ENCODE data around the gene DEFB113.

Gene DEFB113

DNA sequence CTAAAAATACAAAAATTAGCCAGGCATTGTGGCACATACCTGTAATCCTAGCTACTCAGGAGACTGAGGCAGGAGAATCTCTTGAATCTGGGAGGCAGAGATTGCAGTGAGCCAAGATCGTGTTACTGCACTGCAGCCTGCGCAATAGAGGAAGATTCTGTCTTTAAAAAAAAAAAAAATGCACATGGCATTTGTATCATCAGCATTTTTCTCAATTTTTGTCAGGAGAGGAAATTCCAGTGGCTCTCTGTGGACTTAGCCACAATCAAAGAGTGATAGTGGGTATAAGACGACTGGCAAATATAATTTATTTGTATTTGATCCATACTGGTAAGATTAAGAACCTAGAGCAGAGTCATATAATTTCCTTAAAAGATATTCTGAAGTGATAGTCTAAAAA, 34.0 kb downstream of the DEFB113 start:
- DNase-seq (ENCODE audit: low spot score) = no peak

DNA sequence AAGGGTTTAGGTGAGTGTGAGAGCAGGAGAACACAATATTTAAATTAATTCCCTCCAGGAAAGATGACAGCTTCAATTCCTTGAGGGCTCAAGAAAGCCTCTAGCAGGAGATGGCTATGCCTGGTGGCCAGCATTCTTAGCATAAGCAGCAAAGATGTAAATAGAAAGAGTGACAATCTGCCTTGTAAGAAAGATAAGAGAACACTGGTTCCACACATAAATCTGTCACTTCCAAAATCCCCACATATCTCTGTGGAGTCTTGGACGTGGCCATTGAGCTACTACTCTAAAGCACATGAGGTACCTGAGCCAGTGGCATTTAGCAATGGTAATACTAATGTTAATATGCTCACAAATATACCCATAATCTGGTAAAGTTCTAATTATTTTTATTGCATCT, 34.7 kb downstream of the DEFB113 start:
- DNase-seq (ENCODE audit: low spot score) = no peak

DNA sequence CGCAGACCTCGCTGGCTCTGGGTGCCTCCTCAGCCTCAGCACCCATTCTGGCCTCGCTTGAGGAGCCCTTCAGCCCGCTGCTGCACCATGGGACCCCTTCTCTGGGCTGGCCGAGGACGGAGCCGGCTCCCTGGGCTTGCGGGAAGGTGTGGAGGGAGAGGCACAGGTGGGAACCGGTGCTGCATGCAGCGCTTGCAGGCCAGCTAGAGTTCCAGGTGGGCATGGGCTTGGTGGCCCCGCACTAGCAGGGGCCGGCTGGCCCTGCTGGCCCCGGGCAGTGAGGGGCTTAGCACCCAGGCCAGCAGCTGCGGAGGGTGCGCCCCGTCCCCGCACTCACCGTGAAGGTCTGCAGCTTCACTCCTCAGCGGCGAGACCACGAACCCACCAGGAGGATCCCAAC, 35.9 kb downstream of the DEFB113 start:
- DNase-seq (ENCODE audit: low spot score) = no peak

DNA sequence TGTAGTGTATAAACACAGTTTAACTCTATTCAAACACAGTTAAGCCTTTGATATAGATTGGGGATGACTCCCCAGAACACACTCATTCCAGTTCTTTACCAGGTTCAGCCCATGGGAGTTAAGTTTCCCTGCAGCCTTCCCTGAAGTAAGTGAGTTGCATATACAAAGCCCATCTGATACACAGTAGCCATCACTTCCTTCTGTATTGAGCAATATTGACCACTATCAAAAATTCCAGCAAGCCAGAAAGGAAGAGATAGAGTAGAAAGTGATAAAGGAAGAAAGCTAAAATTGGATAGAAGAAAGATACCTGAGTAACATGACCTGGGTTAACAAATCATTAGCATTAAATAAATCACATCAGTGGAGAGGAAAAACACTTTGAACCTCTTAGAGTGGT, 40.1 kb downstream of the DEFB113 start:
- DNase-seq (ENCODE audit: low spot score) = no peak

DNA sequence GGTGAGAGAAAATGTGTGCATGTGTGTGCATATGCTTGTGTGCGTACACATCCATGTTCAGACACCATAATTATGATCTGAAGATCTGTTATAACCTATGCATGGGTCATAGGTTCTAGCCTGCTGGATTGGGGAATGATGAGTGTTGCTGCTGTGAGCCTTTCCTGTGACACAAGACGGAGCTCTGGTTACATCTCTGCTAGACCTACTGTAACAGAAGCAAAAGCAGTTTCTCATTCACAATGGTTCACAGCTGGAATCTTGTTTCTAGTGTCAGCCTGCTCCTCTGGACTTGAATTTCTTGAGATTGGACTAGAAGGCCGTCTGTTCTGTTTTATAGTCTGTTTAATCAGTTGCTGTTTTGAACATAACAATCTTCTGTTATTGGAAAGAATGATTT, 45.6 kb downstream of the DEFB113 start:
- DNase-seq (ENCODE audit: low spot score) = peak; percentile 37

DNA sequence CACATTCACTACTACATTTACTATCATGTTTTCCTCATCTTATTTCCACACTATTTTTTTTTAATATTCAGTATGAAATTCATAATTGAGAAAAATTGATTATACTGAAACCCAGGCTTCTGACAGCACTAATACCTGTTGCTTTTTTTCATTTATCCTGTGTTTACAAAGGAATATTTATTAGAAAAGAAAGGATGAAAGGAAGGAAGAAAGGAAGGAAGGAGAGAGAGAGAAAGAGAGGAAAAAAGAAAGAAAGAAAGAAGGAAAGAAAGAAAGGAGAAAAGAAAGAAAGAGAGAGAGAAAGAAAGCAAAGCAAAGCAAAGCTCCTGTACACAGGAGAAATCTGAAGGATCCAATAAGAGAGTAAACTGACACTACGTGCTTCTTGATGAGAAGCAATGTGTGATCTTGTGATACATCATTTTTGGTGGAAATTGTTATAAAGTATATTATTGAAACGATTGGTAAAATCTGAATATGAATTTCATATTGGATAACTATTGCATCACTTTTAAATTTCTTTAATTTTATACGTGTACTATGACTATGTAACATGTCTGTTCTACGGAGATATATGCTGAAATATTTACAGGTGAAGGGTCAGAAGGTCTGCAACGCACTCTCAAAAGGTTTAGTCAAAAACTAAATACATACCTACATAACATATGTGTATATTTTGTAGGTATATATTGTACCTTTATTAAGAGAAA, 49.3 kb downstream of the DEFB113 start:
- DNase-seq (ENCODE audit: low spot score) = no peak

DNA sequence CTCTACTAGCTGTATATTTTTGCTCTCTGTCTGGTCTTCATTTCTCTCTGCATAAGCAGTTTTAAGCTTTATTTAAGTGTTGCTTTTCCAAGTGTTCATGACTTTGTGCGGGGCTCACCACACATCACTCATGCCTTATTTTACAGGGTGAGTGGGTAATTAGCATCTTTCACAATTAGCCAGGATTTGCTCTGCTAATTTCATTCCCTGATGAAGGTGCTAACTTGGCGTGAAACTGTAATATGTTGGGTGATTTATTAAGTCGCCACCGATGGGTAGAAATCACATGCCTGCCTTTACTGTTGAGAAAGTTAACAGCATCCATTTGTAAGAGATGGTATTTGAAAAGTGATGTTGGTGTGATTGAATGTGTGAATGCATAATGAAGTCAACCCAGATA, 50.2 kb downstream of the DEFB113 start:
- DNase-seq (ENCODE audit: low spot score) = no peak

DNA sequence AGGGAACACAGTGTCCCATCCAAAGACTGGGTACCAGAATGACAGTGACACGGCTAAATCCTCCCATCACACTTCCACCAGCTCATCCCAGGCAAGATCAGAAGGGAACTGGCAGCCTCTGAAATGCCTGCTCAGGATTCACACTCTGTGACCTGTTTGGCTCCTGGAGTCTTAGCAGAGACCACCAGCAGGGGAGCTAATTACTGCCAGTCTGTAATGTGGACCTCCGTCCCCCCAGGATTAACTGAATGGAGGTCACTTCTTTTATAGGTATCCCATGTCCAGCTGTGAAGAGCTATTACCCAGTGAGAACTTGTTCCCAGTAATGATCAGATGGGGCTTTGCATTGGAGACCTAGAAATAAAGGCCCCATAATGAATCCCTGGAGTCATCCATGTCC, 50.6 kb downstream of the DEFB113 start:
- DNase-seq (ENCODE audit: low spot score) = peak; percentile 10
